OCI-LY3 (cell line): ENCODE results near the gene BMP10.

Experiments
- EZH2phosphoT487 ChIP-seq: fragments of 200-600 bp; shearing (Covaris generic); IDR thresholded peaks from 2 replicates; pipeline ENCODE4 v1.6.1; 2018; ENCODE audit warnings: antibody characterized with exemption, mixed run types, low read depth
- TF ChIP-seq, protein P1 (sequence below): fragments of 200-600, 300-600 bp; sonication (generic); IDR thresholded peaks from 2 replicates; pipeline ENCODE4 v1.5.1; 2014; ENCODE audit warnings: antibody characterized with exemption, low read length, low read depth

DNA sequence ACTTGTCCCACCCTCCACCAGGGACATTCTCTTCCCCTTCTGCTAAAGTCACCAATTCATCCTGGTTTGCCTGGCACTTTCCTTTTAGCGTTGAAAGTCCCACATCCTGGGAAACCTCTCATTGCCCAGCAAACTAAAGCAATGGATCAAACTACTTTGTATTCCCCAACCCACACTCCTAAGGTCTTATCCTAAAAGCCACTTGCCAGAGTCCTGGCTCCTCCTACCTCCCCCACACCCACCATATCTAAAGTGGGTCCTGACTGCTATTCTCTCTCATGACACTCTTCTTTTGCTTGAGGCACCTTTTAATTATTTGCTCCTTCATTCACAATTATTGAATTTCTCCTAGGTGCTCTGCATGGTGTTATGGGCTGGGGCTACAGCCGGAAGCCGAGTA lies 40.9 kb upstream of the BMP10 start:
- TF ChIP-seq, protein P1, sequence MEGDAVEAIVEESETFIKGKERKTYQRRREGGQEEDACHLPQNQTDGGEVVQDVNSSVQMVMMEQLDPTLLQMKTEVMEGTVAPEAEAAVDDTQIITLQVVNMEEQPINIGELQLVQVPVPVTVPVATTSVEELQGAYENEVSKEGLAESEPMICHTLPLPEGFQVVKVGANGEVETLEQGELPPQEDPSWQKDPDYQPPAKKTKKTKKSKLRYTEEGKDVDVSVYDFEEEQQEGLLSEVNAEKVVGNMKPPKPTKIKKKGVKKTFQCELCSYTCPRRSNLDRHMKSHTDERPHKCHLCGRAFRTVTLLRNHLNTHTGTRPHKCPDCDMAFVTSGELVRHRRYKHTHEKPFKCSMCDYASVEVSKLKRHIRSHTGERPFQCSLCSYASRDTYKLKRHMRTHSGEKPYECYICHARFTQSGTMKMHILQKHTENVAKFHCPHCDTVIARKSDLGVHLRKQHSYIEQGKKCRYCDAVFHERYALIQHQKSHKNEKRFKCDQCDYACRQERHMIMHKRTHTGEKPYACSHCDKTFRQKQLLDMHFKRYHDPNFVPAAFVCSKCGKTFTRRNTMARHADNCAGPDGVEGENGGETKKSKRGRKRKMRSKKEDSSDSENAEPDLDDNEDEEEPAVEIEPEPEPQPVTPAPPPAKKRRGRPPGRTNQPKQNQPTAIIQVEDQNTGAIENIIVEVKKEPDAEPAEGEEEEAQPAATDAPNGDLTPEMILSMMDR = no peak
- no peak for TF ChIP-seq EZH2phosphoT487
